Thyroid gland (tissue), 4 donors: ENCODE results near the gene TACO1. TPM values are rescaled to one million over a fixed set of nuclear protein-coding genes. Genes with fewer than 3 reads are reported as not detected.
A peak's percentile ranks its signal among the peaks of the same experiment; 100 is the strongest.

Experiments
- DNase-seq, 2 donors: peaks; one replicate each; pipeline ENCODE4 v3.0.0-alpha.2; 2019
- H3K27ac ChIP-seq, 3 donors: fragments of 200-600 bp; sonication (generic); 1 replicate in 2 of 3; 2 replicates in 1 of 3; pipeline ENCODE4 v1.5.1; 2016 to 2019; ENCODE audit warnings: mild to moderate bottlenecking in 1 of 3, moderate library complexity in 1 of 3
- H3K27me3 ChIP-seq: fragments of 200-600 bp; sonication (generic); one replicate; pipeline ENCODE4 v1.5.1; 2019
- H3K36me3 ChIP-seq, 2 donors: fragments of 200-600 bp; sonication (generic); one replicate each; pipeline ENCODE4 v1.5.1; 2016 to 2019
- H3K4me1 ChIP-seq, 2 donors: fragments of 200-600 bp; sonication (generic); one replicate each; pipeline ENCODE4 v1.5.1; 2017 to 2019
- H3K4me3 ChIP-seq, 3 donors: fragments of 200-600 bp; sonication (generic); replicated peaks in 1 of 3; 1 replicate in 2 of 3; 2 replicates in 1 of 3; pipeline ENCODE4 v1.5.1; 2016; ENCODE audit warnings: mild to moderate bottlenecking in 1 of 3
- H3K9me3 ChIP-seq: fragments of 200-600 bp; sonication (generic); one replicate; pipeline ENCODE4 v1.5.1; 2017
- CTCF ChIP-seq, 6 experiments: fragments of 200-600 bp in 3 of 6; fragments of 450-650 bp in 3 of 6; sonication (generic) in 3 of 6; IDR thresholded peaks; one replicate each; pipeline ENCODE4 v1.5.1; 2016 to 2019; ENCODE audit warnings: antibody characterized with exemption in 6 of 6, mild to moderate bottlenecking in 2 of 6, inconsistent platforms in 1 of 6, moderate library complexity in 1 of 6
- POLR2A ChIP-seq, 2 donors: fragments of 450-650 bp; IDR thresholded peaks; one replicate each; pipeline ENCODE4 v1.6.1; 2017; ENCODE audit warnings: antibody characterized with exemption in 2 of 2, mild to moderate bottlenecking in 2 of 2, moderate library complexity in 1 of 2
- WGBS, 2 donors: methylation state at CpG; one replicate each; pipeline ENCODE4 v1.1.5; 2017; 5-methylcytosine and 5-hydroxymethylcytosine counted together
- intact Hi-C: fragments of 100-400 bp; cut with DNase I; formaldehyde crosslinking; loops from one replicate; pipeline ENCODE4 v1.15.1; 2023
- total RNA-seq, 4 donors: library from RNA; depleted of rRNA; stranded (reverse); fragments of >200 nt; gene quantifications; one replicate each; pipeline ENCODE4 v1.2.3, GENCODE V29; 2016

TACO1 gene
- total RNA-seq = 10 to 100 TPM; 15.3 to 17.1 (median 16.0) TPM

- H3K27me3 ChIP-seq = no peaks in the 10 kb centered on the region
- WGBS, 2 donors = 2% methylated on average over 19 to 37 of the region's 61 CpGs
- intact Hi-C loops = no loop called here
- H3K9me3 ChIP-seq = no peaks in the 10 kb centered on the region
- peak within 1 kb of the TSS; percentile 19 to 86 (median 77) for H3K27ac ChIP-seq
- peak within 1 kb of the TSS; percentile 67 to 86 (median 74) for H3K4me3 ChIP-seq
- DNase-seq = peak; percentile 77 to 79
- H3K36me3 ChIP-seq = peaks cover under 1 to 14% of the 10 kb centered on the region in 2 donors
- peaks cover 11% of the 10 kb centered on the region in 2 donors for H3K4me1 ChIP-seq
- TF ChIP-seq POLR2A (IDR thresholded peaks at IDR 0.05) (peak in 1 of 2 donors; percentile 54), CTCF (IDR thresholded peaks at IDR 0.05) (peak in 1 of 6 experiments; percentile 12)
These were observed at the start of gene TACO1 for GRCh38 chr17:63600569-63601438. Gene TACO1 (plus strand): TSS chr17:63600895. CDS start chr17:63601084, 189 bp downstream.

DNA sequence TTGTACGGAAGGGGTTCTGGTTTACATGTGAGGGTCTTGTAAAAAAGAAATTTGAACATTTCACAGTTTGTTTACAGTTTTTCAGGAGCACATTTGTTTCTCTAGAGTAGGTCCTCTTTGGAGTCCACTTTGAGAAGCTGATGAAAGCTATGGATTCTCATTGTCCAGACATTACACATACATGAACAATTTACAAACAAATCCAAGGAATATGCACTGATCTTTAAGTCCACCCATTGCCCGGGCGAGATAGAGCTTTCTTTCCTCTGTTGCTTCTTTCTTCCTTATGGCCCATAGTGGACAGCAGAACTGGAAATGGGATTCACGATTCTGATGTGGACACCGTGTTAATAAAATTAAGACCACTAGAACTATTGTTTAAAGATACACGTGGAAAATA, 48.5 kb upstream of the TACO1 start:
- WGBS, 2 donors = 60 to 71% methylated on average over 6 of the region's 6 CpGs
- TF ChIP-seq CTCF (IDR thresholded peaks at IDR 0.05) = no peak
- no peak for TF ChIP-seq POLR2A (IDR thresholded peaks at IDR 0.05)
- intact Hi-C loops = no loop called here
- Histone ChIP-seq H3K36me3 (no peaks in the 10 kb centered on the region), H3K27me3 (no peaks in the 10 kb centered on the region), H3K9me3 (no peaks in the 10 kb centered on the region), H3K4me1 (peaks cover 27 to 29% of the 10 kb centered on the region in 2 donors), H3K27ac (no peak overlapping the region), H3K4me3 (no peak overlapping the region)
- no peak for DNase-seq

- intact Hi-C loops = no loop called here
- peaks cover 21 to 27% of the 10 kb centered on the region in 2 donors for H3K4me1 ChIP-seq
- no peak for TF ChIP-seq POLR2A (IDR thresholded peaks at IDR 0.05)
- TF ChIP-seq CTCF (IDR thresholded peaks at IDR 0.05) = no peak
- H3K9me3 ChIP-seq = no peaks in the 10 kb centered on the region
- H3K27ac ChIP-seq = no peak overlapping the region
- WGBS, 2 donors = 69 to 75% methylated on average over 7 of the region's 7 CpGs
- no peaks in the 10 kb centered on the region for H3K27me3 ChIP-seq
- no peak overlapping the region for H3K4me3 ChIP-seq
- peak; percentile 22 to 50 for DNase-seq
- H3K36me3 ChIP-seq = no peaks in the 10 kb centered on the region
These were observed 45.1 kb upstream of the TACO1 start for GRCh38 chr17:63555500-63556156.

GRCh38 chr17:63557416-63557815, 43.3 kb upstream of the TACO1 start:
- TF ChIP-seq CTCF (IDR thresholded peaks at IDR 0.05) (no peak), POLR2A (IDR thresholded peaks at IDR 0.05) (no peak)
- WGBS, 2 donors = 96 to 97% methylated on average over 2 of the region's 2 CpGs
- intact Hi-C loops = no loop called here
- H3K4me3 ChIP-seq = no peak overlapping the region
- no peaks in the 10 kb centered on the region for H3K36me3 ChIP-seq
- no peaks in the 10 kb centered on the region for H3K9me3 ChIP-seq
- H3K27ac ChIP-seq = no peak overlapping the region
- no peak for DNase-seq
- no peaks in the 10 kb centered on the region for H3K27me3 ChIP-seq
- H3K4me1 ChIP-seq = peaks cover 8 to 20% of the 10 kb centered on the region in 2 donors

DNA sequence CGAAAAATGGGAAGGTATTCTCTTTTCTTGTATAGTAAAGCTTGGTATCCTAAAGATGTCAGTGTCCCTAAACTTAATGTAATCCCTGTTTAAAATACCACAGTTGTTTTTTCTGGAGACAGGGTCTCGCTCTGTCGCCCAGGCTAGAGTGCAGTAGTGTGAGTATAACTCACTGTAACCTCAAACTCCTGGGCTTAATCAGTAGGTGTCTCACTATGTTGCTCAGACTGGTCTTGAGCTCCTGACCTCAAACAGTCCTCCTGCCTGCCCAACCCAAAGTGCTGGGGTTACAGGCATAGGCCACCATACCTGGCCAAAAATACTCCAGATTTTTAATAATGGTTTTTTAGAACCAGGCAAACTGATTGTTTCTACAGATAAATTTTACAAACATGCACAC, 42.3 kb upstream of the TACO1 start:
- intact Hi-C loops = no loop called here
- peaks cover 2 to 12% of the 10 kb centered on the region in 2 donors for H3K4me1 ChIP-seq

More for the DNA sequence above, 42.3 kb upstream of the TACO1 start:
- no peak for DNase-seq
- Histone ChIP-seq H3K36me3 (no peaks in the 10 kb centered on the region), H3K9me3 (no peaks in the 10 kb centered on the region), H3K27ac (no peak overlapping the region), H3K27me3 (no peaks in the 10 kb centered on the region), H3K4me3 (no peak overlapping the region)
- WGBS, 2 donors = 88 to 93% methylated on average over 3 of the region's 3 CpGs
- no peak for TF ChIP-seq POLR2A (IDR thresholded peaks at IDR 0.05)
- no peak for TF ChIP-seq CTCF (IDR thresholded peaks at IDR 0.05)
